Measurements from ENCODE around the gene PIEZO1. TPM values are rescaled to one million over a fixed set of nuclear protein-coding genes. Genes with fewer than 3 reads are reported as not detected.
A peak's percentile ranks its signal among the peaks of the same experiment; 100 is the strongest.

The PIEZO1 gene
- total and polyA plus RNA-seq, 9 of the 15 experiments (the other 6 are each of a cell fraction or from before 2014, with no cell fraction given), result 3.6 to 432 (median 131) TPM

GRCh38 chr16:88716201-88716600 is 68.8 kb downstream of the PIEZO1 start (continued):
- TF ChIP-seq CHAMP1 (IDR thresholded peaks at IDR 0.05) (no peak), CEBPB (tag; IDR thresholded peaks at IDR 0.05) (no peak), POLR2G (IDR thresholded peaks at IDR 0.05; ENCODE audit: low read depth, low read length) (peak; percentile 69)

- Histone ChIP-seq H3K4me3 (no peak overlapping the region), H3K27me3 (ENCODE audit: control insufficient read depth in 2 of 2, insufficient read depth in 2 of 2, low read length in 2 of 2) (no peaks in the 10 kb centered on the region; a peak in 1 of 5 replicates), H3K4me1 (replicated peaks in 1 of 2; ENCODE audit: control insufficient read depth in 2 of 2, insufficient read depth in 2 of 2, low read length in 2 of 2) (peaks cover 0 to 65% of the 10 kb centered on the region in 2 experiments; a peak in 1 of 5 replicates), H4K20me1 (replicated peaks; ENCODE audit: control insufficient read depth, insufficient read depth, low read length) (peaks cover 17% of the 10 kb centered on the region; the same call in 1 of the 2 replicates), H3K9ac (ENCODE audit: insufficient read depth in 1 of 2, low read depth in 2 of 2, low read length in 2 of 2) (no peak overlapping the region), H3K4me2 (ENCODE audit: insufficient read depth, low read length) (no peak overlapping the region), H2AFZ (ENCODE audit: low read depth, low read length) (no peak overlapping the region), H3K27ac (ENCODE audit: extremely low read depth, low read depth, low read length) (no peak overlapping the region), H3K36me3 (ENCODE audit: control insufficient read depth, insufficient read depth, low read length) (peaks cover 94% of the 10 kb centered on the region), H3K9me3 (replicated peaks; ENCODE audit: control insufficient read depth, insufficient read depth, low read depth, low read length) (0 out of 2 replicates have a peak, but pooled peaks cover 2% of the 10 kb centered on the region), H3K9me1 (ENCODE audit: control insufficient read depth, insufficient read depth, low read length) (peaks cover 3% of the 10 kb centered on the region), H3K79me2 (ENCODE audit: control insufficient read depth, insufficient read depth, low read length) (peaks cover 10% of the 10 kb centered on the region)
- TSS peak; percentile 28 for BruUV-seq (replicated peaks)
- in situ Hi-C loops (cut with MboI) (no loop called here), intact Hi-C loops (cut with micrococcal nuclease) (no loop called here)
- ChIA-PET POLR2A (interaction anchor here (0.5 to 3.3 kb wide), 10 partner anchors 8 to 1234 kb away, joined by 3 to 12 read pairs (median 3); no protein-coding TSS in a partner anchor), CTCF (ENCODE audit: low intra/inter-chr PET ratio) (no interaction called here)
- 94% methylated on average over 50 of the region's 57 CpGs for WGBS (ENCODE audit: insufficient coverage, low coverage, missing lambda C conversion rate)
- ATAC-seq (no peak), FAIRE-seq (no peak), DNase-seq (ENCODE audit: extremely low read depth in 1 of 4, low spot score in 3 of 4) (peak in 1 of 4 experiments; percentile 28)
- TF ChIP-seq SMAD3 (CRISPR knock-in tag; conservative IDR thresholded peaks at IDR 0.05), result no peak
- peak; percentile 26; the same call in 1 of the 2 replicates for TF ChIP-seq TFAP4 (CRISPR knock-in tag; IDR thresholded peaks at IDR 0.05; ENCODE audit: borderline replicate concordance)
- TF ChIP-seq HMGN3 (IDR thresholded peaks at IDR 0.05; ENCODE audit: borderline replicate concordance, extremely low read depth, insufficient read length, low read depth, low read length), result peak; percentile 18
- TF ChIP-seq DLX4 (CRISPR knock-in tag; IDR thresholded peaks at IDR 0.05), result no peak
- TF ChIP-seq MLLT1 (IDR thresholded peaks at IDR 0.05), result peak in 1 of 2 experiments; percentile 86; a peak in 2 of 4 replicates
- TF ChIP-seq ATF2 (CRISPR knock-in tag; IDR thresholded peaks at IDR 0.05), result no peak
- TF ChIP-seq POLR2G (IDR thresholded peaks at IDR 0.05; ENCODE audit: low read depth, low read length), result peak; percentile 49; the same call in 1 of the 2 replicates
- no peak for TF ChIP-seq KAT7 (CRISPR knock-in tag; IDR thresholded peaks at IDR 0.05; ENCODE audit: borderline replicate concordance)
- 0 out of 2 replicates have a peak, but pooled peaks have one; percentile 39 for TF ChIP-seq THRAP3 (IDR thresholded peaks at IDR 0.05; ENCODE audit: borderline replicate concordance)
Measured at GRCh38 chr16:88715312-88716190, 69.5 kb downstream of the PIEZO1 start.
